ENCODE results near the gene HMCN2. TPM values are rescaled to one million over a fixed set of nuclear protein-coding genes. Genes with fewer than 3 reads are reported as not detected.

HMCN2 gene
- total and polyA plus RNA-seq, 8 donors, result 1.1 to 21.1 (median 5.0) TPM

- 44 to 62% (median 45%) methylated on average over 9 of the region's 9 CpGs for WGBS, 5 donors
- H3K27ac ChIP-seq, result peak overlapping the region in 4 of 5 donors; percentile 26 to 75 (median 48)
- no peaks in the 10 kb centered on the region for H3K27me3 ChIP-seq
- intact Hi-C loops (cut with DNase I; ENCODE audit: low total_unique reads), result no loop called here
- no peaks in the 10 kb centered on the region for H3K9me3 ChIP-seq
- peaks cover 0 to 29% (median 14%) of the 10 kb centered on the region in 4 donors for H3K36me3 ChIP-seq
- no peak overlapping the region for H3K4me3 ChIP-seq
- peaks cover 3 to 35% (median 16%) of the 10 kb centered on the region in 4 donors for H3K4me1 ChIP-seq
- DNase-seq, result peak in 1 of 2 donors; percentile 92
- TF ChIP-seq CTCF (IDR thresholded peaks at IDR 0.05), result peak in 1 of 7 experiments; percentile 14
- TF ChIP-seq POLR2AphosphoS5 (IDR thresholded peaks at IDR 0.05), result no peak
- no peak for TF ChIP-seq EP300 (IDR thresholded peaks at IDR 0.05)
- no peak for TF ChIP-seq POLR2A (IDR thresholded peaks at IDR 0.05)
Observed at GRCh38 chr9:130220352-130220751, 45.2 kb upstream of the HMCN2 start.

- Histone ChIP-seq H3K4me3 (no peak overlapping the region), H3K9me3 (peaks cover 4 to 10% (median 8%) of the 10 kb centered on the region in 4 donors), H3K4me1 (peaks cover 3 to 19% (median 12%) of the 10 kb centered on the region in 4 donors), H3K27me3 (no peaks in the 10 kb centered on the region), H3K36me3 (peaks cover 0 to 51% (median 27%) of the 10 kb centered on the region in 4 donors), H3K27ac (no peak overlapping the region)
- TF ChIP-seq POLR2AphosphoS5 (IDR thresholded peaks at IDR 0.05) (no peak), POLR2A (IDR thresholded peaks at IDR 0.05) (no peak), EP300 (IDR thresholded peaks at IDR 0.05) (no peak), CTCF (IDR thresholded peaks at IDR 0.05) (no peak)
- intact Hi-C loops (cut with DNase I; ENCODE audit: low total_unique reads), result no loop called here
- WGBS, 5 donors, result 87 to 93% (median 90%) methylated on average over 7 to 9 of the region's 9 CpGs
- no peak for DNase-seq
Observed at GRCh38 chr9:130222833-130223232, 42.7 kb upstream of the HMCN2 start.

- no peaks in the 10 kb centered on the region for H3K27me3 ChIP-seq
- DNase-seq, result no peak
- H3K36me3 ChIP-seq, result peaks cover 0 to 52% (median 27%) of the 10 kb centered on the region in 4 donors
- no peak overlapping the region for H3K4me3 ChIP-seq
- 87 to 96% (median 95%) methylated on average over 11 of the region's 11 CpGs for WGBS, 5 donors
- intact Hi-C loops (cut with DNase I; ENCODE audit: low total_unique reads), result no loop called here
- no peak overlapping the region for H3K27ac ChIP-seq
- TF ChIP-seq POLR2AphosphoS5 (IDR thresholded peaks at IDR 0.05) (no peak), EP300 (IDR thresholded peaks at IDR 0.05) (no peak), CTCF (IDR thresholded peaks at IDR 0.05) (no peak), POLR2A (IDR thresholded peaks at IDR 0.05) (no peak)
- H3K4me1 ChIP-seq, result peaks cover 0 to 9% (median 6%) of the 10 kb centered on the region in 4 donors
- H3K9me3 ChIP-seq, result peaks cover 6 to 15% (median 11%) of the 10 kb centered on the region in 4 donors
Observed at GRCh38 chr9:130225071-130225470, 40.5 kb upstream of the HMCN2 start.

GRCh38 chr9:130225586-130225985 is 40.0 kb upstream of the HMCN2 start:
- TF ChIP-seq EP300 (IDR thresholded peaks at IDR 0.05), result no peak
- TF ChIP-seq POLR2A (IDR thresholded peaks at IDR 0.05), result no peak
- TF ChIP-seq CTCF (IDR thresholded peaks at IDR 0.05), result no peak
- TF ChIP-seq POLR2AphosphoS5 (IDR thresholded peaks at IDR 0.05), result no peak
- peaks cover 6 to 15% (median 11%) of the 10 kb centered on the region in 4 donors for H3K9me3 ChIP-seq
- H3K4me3 ChIP-seq, result no peak overlapping the region
- no peaks in the 10 kb centered on the region for H3K27me3 ChIP-seq
- H3K4me1 ChIP-seq, result peaks cover 0 to 4% (median 2%) of the 10 kb centered on the region in 4 donors
- intact Hi-C loops (cut with DNase I; ENCODE audit: low total_unique reads), result no loop called here
- DNase-seq, result no peak
- H3K27ac ChIP-seq, result no peak overlapping the region
- H3K36me3 ChIP-seq, result peaks cover 0 to 55% (median 27%) of the 10 kb centered on the region in 4 donors
- 97 to 99% (median 97%) methylated on average over 20 of the region's 20 CpGs for WGBS, 5 donors

All from stomach (tissue), 9 donors.